C4-2B (cell line): ENCODE measurements around the gene SLC2A6.

ENCODE experiments used
- H3K27ac ChIP-seq: fragments of 450-650 bp; 2 replicates; pipeline ENCODE4 v1.5.1; 2017
- CTCF ChIP-seq: fragments of 450-650 bp; conservative IDR thresholded peaks from 2 replicates; pipeline ENCODE4 v1.5.1; 2017; ENCODE audit warnings: mild to moderate bottlenecking
- ZFX ChIP-seq: fragments of 450-650 bp; IDR thresholded peaks from 2 replicates; pipeline ENCODE4 v1.6.1; 2017

Gene SLC2A6

DNA sequence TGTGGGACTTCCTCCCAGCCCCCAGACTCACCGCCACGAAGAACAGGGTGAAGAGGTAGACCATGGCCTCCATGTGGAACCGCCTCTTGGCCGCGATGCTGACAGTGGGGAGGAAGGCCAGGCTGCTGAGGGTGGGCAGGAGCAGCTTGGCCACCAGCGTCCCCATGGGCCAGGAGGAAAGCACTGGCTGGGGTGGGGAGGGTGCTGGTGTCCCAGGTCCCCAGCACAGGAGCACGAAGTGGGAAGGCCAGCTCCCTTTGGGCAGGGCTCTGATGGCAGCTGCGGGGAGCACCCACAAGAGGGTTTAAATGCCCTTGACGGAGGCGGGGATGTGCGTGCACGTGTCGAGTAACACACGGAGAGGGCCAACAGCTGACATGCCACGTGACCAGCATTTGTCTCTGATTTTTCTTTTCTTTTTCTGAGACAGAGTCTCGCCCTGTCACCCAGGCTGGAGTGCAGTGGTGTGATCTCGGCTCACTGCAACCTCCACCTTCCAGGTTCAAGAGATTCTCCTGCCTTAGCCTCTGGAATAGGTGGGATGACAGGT lies 45.9 kb upstream of the SLC2A6 start, which contains the start of gene MYMK:
Gene MYMK (minus strand): TSS at position 281 of the 550 bp plus-strand sequence. CDS start 115 bp downstream, at position 166.
- TF ChIP-seq ZFX (no peak), CTCF (no peak)
- no peak within 1 kb of the TSS for H3K27ac ChIP-seq

GRCh38 chr9:133524146-133524545 lies 45.2 kb upstream of the SLC2A6 start:
- no peak for TF ChIP-seq ZFX
- TF ChIP-seq CTCF = no peak
- no peak overlapping the region for H3K27ac ChIP-seq

GRCh38 chr9:133523106-133523505 lies 44.2 kb upstream of the SLC2A6 start:
- H3K27ac ChIP-seq = no peak overlapping the region
- TF ChIP-seq ZFX = no peak
- no peak for TF ChIP-seq CTCF

- no peak overlapping the region for H3K27ac ChIP-seq
- TF ChIP-seq ZFX (no peak), CTCF (no peak)
Observed at GRCh38 chr9:133522073-133522910, 43.4 kb upstream of the SLC2A6 start.

DNA sequence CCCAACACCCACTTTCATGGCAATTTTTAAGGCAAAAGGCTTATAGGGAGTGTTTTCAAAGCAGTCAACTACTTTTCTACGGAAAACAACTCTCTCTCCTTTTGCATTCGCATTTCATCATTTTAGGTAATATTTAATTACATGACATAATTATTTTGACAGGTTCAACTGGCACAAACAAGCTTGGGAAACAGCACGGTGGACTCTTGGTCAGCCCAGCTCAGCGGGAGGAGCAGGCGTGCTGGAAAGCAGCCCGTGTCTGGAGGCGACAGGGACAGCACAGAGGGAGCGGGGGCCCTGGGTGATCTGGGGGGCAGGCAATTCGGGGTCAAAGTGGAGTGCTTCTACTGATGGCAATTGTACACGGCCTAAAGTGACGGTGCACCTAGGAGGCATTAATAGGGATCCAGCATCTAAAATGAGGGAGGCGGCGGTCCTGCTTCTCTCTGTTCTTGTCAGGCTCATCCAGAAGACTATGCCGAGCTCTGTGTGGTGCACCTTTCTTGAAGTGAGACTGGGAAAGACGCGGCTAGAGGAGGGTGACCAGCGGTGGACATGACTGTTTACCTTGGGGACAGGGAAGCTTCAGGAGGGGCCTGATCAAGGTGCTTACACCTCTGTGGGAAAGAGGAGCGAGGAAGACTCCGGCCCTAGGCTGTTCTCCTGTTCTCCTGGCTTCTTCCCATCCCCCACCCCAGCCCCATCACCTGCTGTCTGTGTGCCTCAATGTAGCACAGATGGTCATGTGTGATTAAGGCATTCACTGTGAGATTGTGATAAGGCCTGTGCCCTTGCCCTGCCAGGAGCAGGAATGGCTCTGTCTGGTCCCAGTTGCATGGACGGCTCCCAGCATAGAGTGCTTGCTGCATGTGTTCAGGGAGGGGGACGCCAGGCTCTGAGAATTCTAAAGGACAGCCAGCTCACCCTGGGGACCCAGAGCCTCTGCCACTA lies 42.5 kb upstream of the SLC2A6 start:
- TF ChIP-seq ZFX (no peak), CTCF (no peak)
- H3K27ac ChIP-seq = no peak overlapping the region

DNA sequence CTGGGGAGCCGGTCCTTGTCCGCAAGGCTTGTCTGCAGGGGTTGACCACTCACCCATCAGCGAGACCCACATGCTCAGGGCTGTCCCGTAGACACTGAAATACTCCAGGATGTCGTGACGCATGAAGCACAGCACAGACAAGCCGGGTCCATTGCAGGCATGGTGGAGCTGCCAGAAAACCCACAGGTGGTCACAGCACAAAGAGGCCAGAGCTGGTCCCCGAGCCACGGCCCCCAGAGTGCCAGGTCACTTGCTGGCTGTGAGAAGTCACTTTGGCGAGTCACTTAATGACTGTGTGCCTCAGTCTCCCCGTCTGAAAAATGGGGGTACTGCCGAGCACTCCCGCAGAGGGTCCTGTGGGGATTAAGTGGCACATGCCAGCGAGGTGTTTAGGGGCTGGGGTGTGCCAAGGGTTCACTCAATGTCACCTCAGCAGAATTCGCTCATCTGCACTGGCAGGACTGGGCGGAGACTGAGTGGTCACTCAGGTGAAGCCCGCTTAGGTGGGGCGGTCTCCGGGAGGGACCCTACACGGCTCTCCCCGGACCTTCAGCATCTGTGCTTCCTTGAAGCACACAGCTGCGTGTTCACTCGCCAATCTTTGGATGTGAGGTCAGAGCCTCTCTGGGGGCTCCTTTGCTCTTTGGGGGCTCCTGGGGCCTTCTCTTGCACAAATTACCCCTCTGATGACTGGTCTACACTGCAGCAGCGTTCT lies 41.4 kb upstream of the SLC2A6 start:
- no peak for TF ChIP-seq ZFX
- no peak for TF ChIP-seq CTCF
- H3K27ac ChIP-seq = no peak overlapping the region
